ENCODE results near the gene IGFL1.
"Not testable (repeated sequence)": the region's sequence is repeated elsewhere in the genome, so short reads cannot be mapped to it uniquely, and the experiment has no call there.

Gene IGFL1

DNA sequence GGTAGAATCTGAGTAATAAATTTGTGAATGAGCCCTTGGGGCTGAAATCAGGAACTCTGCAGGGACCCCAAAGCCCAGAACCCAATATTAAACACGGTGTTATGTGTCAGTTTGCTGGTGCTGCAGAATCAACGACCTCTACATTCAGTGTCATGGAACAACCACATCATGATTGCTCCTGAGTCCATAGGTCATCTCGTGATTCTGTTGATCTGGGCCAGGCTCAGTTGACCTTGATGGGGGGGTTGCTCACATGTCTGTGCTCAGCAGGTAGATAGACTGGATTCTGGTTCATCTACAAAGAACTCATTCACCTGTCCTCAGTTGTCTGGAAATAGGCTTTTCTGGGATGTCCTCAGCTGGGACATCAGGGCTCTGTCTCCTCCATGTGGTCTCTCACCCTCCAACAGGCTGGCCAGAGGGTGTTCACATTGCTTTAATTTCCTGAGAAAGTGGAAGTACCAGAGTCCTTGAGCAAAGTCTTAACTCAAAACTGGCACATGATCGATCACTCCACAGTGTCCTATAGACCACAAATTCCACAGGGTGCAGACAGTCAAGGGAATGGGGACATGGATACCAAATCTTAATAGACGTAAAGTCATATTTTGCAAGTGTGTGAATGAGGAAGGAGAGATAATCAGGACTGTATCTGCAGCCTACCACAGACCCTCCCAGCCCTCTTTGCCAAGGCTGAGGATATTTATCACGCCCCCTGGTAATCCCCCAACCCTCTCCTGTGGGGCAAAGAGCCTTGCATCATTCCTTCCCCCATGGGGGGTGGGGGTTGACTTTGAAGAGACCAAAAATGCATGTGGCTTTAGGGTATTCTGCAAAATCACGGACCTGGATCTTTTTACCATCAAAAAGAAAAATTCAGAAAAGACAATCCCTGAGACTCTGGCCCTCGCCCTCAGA is 39.3 kb upstream of the IGFL1 start:
- Histone ChIP-seq H3K27ac (no peak overlapping the region), H3K4me3 (no peak overlapping the region)
- DNase-seq (ENCODE audit: low spot score) = no peak

DNA sequence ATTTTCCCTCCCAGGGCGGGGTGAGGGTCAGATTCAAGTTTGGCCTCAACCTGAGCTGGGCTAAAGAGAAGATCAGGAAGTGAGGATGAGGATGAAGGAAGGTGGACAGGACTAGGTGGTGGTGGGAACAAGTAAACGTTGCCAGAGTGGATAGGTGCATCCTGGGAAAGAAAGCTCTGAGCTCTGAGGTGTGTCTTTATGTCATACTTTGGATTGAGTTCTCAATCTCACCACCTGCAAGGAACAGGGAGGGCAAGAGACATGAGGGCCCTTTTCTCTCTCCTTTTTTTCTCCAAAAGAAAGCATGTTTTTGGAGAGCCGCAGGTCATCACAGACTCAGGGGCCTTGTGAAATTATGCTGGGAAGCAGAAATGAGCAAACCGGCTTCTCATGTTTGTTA is 38.2 kb upstream of the IGFL1 start:
- no peak overlapping the region for H3K4me3 ChIP-seq
- TF ChIP-seq, protein P1, sequence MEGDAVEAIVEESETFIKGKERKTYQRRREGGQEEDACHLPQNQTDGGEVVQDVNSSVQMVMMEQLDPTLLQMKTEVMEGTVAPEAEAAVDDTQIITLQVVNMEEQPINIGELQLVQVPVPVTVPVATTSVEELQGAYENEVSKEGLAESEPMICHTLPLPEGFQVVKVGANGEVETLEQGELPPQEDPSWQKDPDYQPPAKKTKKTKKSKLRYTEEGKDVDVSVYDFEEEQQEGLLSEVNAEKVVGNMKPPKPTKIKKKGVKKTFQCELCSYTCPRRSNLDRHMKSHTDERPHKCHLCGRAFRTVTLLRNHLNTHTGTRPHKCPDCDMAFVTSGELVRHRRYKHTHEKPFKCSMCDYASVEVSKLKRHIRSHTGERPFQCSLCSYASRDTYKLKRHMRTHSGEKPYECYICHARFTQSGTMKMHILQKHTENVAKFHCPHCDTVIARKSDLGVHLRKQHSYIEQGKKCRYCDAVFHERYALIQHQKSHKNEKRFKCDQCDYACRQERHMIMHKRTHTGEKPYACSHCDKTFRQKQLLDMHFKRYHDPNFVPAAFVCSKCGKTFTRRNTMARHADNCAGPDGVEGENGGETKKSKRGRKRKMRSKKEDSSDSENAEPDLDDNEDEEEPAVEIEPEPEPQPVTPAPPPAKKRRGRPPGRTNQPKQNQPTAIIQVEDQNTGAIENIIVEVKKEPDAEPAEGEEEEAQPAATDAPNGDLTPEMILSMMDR (IDR thresholded peaks at IDR 0.05) = no peak
- no peak overlapping the region for H3K27ac ChIP-seq
- no peak for DNase-seq (ENCODE audit: low spot score)

More for the DNA sequence above, 39.3 kb upstream of the IGFL1 start:
- TF ChIP-seq, protein P1 (IDR thresholded peaks at IDR 0.05) = no peak

GRCh38 chr19:46191972-46192371 is 37.6 kb upstream of the IGFL1 start:
- no peak for DNase-seq (ENCODE audit: low spot score)
- Histone ChIP-seq H3K27ac (no peak overlapping the region), H3K4me3 (no peak overlapping the region)
- TF ChIP-seq, protein P1 (IDR thresholded peaks at IDR 0.05) = no peak

GRCh38 chr19:46192626-46192991 is 36.9 kb upstream of the IGFL1 start:
- not testable (repeated sequence) for H3K4me3 ChIP-seq; H3K27ac ChIP-seq; DNase-seq (ENCODE audit: low spot score)

- DNase-seq (ENCODE audit: low spot score) = no peak
- Histone ChIP-seq H3K27ac (no peak overlapping the region), H3K4me3 (peak overlapping the region; percentile 21)
- TF ChIP-seq, protein P1 (IDR thresholded peaks at IDR 0.05) = no peak
Observed at GRCh38 chr19:46192992-46193650, 36.4 kb upstream of the IGFL1 start.

- TF ChIP-seq, protein P1 (IDR thresholded peaks at IDR 0.05) = no peak
- Histone ChIP-seq H3K4me3 (no peak overlapping the region), H3K27ac (no peak overlapping the region)
- DNase-seq (ENCODE audit: low spot score) = no peak
Observed at GRCh38 chr19:46193678-46194077, 35.9 kb upstream of the IGFL1 start.

DNA sequence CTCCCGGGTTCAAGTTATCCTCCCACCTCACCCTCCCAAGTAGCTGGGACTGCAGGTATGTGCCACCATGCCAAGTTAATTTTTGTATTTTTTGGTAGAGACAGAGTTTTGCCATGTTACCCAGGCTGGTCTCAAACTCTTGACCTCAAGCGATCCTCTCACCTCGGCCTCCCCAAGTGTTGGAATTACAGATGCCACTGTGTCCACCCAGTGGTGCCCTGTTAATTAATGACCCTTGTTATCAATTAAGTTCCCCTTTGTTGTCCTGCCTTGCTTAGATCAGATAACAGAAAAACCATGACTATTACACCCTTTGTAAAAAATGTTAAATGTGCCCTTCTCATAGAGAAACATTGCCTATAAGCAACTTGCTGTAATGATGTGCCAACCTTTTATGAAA is 34.4 kb upstream of the IGFL1 start:
- H3K4me3 ChIP-seq = no peak overlapping the region
- no peak overlapping the region for H3K27ac ChIP-seq

GRCh38 chr19:46195919-46196318 is 33.6 kb upstream of the IGFL1 start:
- H3K4me3 ChIP-seq; DNase-seq (ENCODE audit: low spot score); H3K27ac ChIP-seq: not testable (repeated sequence)

More for the DNA sequence above, 34.4 kb upstream of the IGFL1 start:
- DNase-seq (ENCODE audit: low spot score) = no peak
- TF ChIP-seq, protein P1 (IDR thresholded peaks at IDR 0.05) = no peak
